Nephron (organoid): ENCODE results near the gene CRTAP.

ENCODE experiments used
- H3K27ac Mint-ChIP-seq, 3 experiments: 2 replicates each; pipeline ENCODE4 v1.8.0; 2020; ENCODE audit warnings: mixed read lengths in 3 of 3, mild to moderate bottlenecking in 2 of 3, moderate library complexity in 1 of 3
- H3K27me3 Mint-ChIP-seq: 2 replicates; pipeline ENCODE4 v1.8.0; 2021; ENCODE audit warnings: low read depth, mild to moderate bottlenecking, moderate library complexity, mixed read lengths
- H3K36me3 Mint-ChIP-seq: 2 replicates; pipeline ENCODE4 v1.8.0; 2020; ENCODE audit warnings: low read depth, mixed read lengths
- H3K4me1 Mint-ChIP-seq: 2 replicates; pipeline ENCODE4 v1.8.0; 2020; ENCODE audit warnings: mixed read lengths
- H3K4me3 Mint-ChIP-seq, 3 experiments: 2 replicates each; pipeline ENCODE4 v1.8.0; 2020; ENCODE audit warnings: mild to moderate bottlenecking in 3 of 3, mixed read lengths in 3 of 3, moderate library complexity in 2 of 3
- H3K9me3 Mint-ChIP-seq: 2 replicates; pipeline ENCODE4 v1.8.0; 2020; ENCODE audit warnings: mixed read lengths
- TF ChIP-seq, protein P1 (sequence below), 3 experiments: fragments of 200-600 bp; sonication (generic); IDR thresholded peaks; one replicate each; pipeline ENCODE4 v1.5.0; 2021; ENCODE audit warnings: antibody characterized with exemption in 3 of 3; ENCODE audit not compliant: unreplicated experiment in 3 of 3

The CRTAP gene

DNA sequence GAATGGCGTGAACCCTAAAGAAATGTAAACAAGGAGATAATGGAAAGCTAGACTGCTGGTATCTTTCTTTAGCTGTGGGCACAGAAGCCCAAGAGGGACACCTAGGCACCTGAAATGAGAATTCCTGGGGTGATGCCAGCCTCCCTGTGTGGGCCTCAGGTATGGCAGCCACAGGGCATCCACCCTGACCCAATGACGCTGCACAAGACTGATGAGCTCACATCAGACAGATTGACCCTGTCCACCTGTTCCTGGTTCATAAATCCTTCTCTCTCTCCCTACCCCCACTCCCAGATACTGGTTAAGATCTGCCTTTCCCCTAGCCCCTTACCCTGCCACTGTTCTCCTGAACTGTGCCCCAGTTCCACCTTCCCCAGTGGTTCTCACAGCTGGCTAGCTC, 18.4 kb upstream of the CRTAP start:
- Mint-ChIP-seq H3K9me3 (no peaks in the 10 kb centered on the region), H3K36me3 (peaks cover 37% of the 10 kb centered on the region), H3K4me3 (peak overlapping the region; percentile 92 to 98 (median 97)), H3K4me1 (peaks cover 16% of the 10 kb centered on the region), H3K27me3 (no peaks in the 10 kb centered on the region), H3K27ac (peak overlapping the region; percentile 83 to 91 (median 86))
- TF ChIP-seq, protein P1, sequence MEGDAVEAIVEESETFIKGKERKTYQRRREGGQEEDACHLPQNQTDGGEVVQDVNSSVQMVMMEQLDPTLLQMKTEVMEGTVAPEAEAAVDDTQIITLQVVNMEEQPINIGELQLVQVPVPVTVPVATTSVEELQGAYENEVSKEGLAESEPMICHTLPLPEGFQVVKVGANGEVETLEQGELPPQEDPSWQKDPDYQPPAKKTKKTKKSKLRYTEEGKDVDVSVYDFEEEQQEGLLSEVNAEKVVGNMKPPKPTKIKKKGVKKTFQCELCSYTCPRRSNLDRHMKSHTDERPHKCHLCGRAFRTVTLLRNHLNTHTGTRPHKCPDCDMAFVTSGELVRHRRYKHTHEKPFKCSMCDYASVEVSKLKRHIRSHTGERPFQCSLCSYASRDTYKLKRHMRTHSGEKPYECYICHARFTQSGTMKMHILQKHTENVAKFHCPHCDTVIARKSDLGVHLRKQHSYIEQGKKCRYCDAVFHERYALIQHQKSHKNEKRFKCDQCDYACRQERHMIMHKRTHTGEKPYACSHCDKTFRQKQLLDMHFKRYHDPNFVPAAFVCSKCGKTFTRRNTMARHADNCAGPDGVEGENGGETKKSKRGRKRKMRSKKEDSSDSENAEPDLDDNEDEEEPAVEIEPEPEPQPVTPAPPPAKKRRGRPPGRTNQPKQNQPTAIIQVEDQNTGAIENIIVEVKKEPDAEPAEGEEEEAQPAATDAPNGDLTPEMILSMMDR (IDR thresholded peaks at IDR 0.05; ENCODE audit: unreplicated experiment in 3 of 3): no peak

DNA sequence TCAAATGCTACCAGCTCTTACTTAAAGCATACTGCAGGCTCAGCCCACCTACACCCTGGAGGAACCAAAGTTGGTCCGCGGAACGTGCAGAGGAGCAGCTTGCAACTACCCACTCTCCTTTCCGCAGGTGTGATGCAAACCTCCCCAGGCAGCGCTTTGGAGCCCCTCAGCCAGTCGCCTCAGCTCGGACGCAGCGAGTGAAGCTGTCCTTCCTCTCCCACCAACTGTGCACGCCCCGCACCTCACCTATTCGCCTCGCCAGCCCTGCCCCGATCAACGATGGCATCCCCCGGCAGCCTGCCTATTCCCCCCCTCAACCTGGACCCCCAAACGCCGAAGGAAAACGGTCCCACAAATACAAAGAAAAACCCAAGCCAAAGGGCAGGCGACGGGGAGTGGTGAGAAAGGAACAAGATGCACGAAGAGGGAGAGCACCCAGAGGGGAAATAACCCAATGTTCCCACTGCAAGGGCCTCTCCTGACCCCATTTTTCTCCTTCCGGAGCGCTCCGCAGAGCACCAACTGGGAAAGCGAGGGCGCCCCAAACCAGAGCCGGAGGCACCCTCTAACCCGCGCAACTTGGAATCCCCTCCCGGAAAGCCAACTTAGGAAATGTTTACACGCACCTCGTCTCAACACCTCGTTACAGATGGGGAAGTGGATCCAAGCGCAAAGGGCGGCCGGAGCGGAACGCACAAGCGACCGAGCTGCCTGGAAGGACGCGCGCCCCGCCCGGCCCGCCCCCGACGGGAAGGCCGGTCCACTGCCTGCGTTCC, 17.5 kb upstream of the CRTAP start:
- TF ChIP-seq, protein P1 (IDR thresholded peaks at IDR 0.05; ENCODE audit: unreplicated experiment in 3 of 3): no peak
- Mint-ChIP-seq H3K9me3 (no peaks in the 10 kb centered on the region), H3K27me3 (no peaks in the 10 kb centered on the region), H3K4me1 (peaks cover 16% of the 10 kb centered on the region), H3K36me3 (peaks cover 30% of the 10 kb centered on the region), H3K27ac (peak overlapping the region; percentile 83 to 91 (median 86)), H3K4me3 (peak overlapping the region; percentile 92 to 98 (median 97))

DNA sequence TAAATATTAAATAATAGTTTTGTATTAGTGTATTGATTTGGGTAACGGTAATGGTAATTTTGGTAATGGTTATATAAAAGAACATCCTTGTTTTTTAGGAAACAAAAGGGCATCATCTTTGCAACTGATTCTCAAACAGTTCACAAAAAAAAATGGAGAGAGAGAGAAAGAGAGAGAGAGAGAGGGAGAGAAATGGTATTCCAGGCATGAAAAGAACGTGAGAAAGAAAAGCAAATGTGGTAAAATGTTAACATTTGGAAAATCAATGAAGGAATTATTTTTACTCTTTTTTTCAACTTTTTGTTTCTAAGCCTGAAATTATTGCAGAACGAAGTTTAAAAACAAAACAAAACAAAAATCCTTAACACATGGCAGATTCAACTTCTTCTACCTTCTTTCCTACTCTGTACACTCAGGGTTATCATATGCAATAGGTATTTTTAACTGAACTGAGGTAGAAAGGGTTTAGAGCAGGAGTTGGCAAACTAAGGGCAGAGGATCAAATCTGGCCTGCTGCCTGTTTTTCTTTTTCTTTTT, 14.6 kb upstream of the CRTAP start:
- H3K27me3 Mint-ChIP-seq: no peaks in the 10 kb centered on the region
- H3K4me1 Mint-ChIP-seq: peaks cover 16% of the 10 kb centered on the region
- no peaks in the 10 kb centered on the region for H3K9me3 Mint-ChIP-seq
- peaks cover under 1% of the 10 kb centered on the region for H3K36me3 Mint-ChIP-seq
- no peak overlapping the region for H3K27ac Mint-ChIP-seq
- no peak overlapping the region for H3K4me3 Mint-ChIP-seq
- TF ChIP-seq, protein P1 (IDR thresholded peaks at IDR 0.05; ENCODE audit: unreplicated experiment in 3 of 3): no peak

DNA sequence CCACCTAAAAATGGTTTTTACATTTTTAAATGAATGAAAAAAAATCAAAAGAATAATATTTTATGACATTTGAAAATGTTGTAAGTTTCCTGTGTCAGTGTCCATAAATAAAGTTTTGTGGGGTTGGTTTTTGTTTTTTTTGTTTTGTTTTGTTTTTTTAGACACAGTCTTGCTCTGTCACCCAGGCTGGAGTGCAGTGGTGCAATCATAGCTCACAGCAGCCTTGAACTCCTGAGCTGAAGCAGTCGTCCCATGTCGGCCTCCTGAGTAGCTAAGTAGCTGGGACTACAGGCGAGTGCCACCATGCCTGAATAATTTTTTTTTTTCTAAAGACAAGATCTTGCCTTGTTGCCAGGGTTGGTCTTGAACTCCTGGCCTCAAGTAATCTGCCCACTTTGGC, 14.1 kb upstream of the CRTAP start:
- Mint-ChIP-seq H3K4me3 (peak overlapping the region in 2 of 3 experiments; percentile 26 to 32), H3K4me1 (peaks cover 16% of the 10 kb centered on the region), H3K27ac (peak overlapping the region in 2 of 3 experiments; percentile 19 to 22), H3K36me3 (no peaks in the 10 kb centered on the region), H3K9me3 (no peaks in the 10 kb centered on the region), H3K27me3 (no peaks in the 10 kb centered on the region)
- TF ChIP-seq, protein P1 (IDR thresholded peaks at IDR 0.05; ENCODE audit: unreplicated experiment in 3 of 3): no peak

DNA sequence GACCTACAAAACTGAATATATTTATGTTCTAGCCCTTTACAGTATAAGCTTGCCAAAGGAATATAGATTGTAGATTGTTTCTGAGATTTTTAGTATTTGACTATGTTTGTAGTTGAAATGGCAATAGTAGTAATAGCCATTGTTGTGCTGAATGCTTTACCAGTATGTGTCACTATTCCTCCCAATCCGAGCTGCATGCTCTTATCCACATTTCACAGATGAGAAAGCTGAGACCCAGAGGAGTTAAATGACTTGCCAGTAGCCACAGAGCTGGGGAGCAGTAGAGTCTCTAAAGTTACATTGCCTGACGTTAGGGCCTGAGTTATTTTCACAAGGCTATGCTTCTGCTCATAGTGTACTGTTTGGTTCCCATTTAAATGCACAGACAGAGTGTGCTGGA, 13.6 kb upstream of the CRTAP start:
- Mint-ChIP-seq H3K9me3 (no peaks in the 10 kb centered on the region), H3K4me1 (peaks cover 16% of the 10 kb centered on the region), H3K27me3 (no peaks in the 10 kb centered on the region), H3K36me3 (no peaks in the 10 kb centered on the region), H3K27ac (peak overlapping the region in 1 of 3 experiments; percentile 22), H3K4me3 (peak overlapping the region in 2 of 3 experiments; percentile 26 to 32)
- TF ChIP-seq, protein P1 (IDR thresholded peaks at IDR 0.05; ENCODE audit: unreplicated experiment in 3 of 3): no peak
